HG02852 (cell line): ENCODE results near the gene RPTN.
"Not testable (repeated sequence)": the region's sequence is repeated elsewhere in the genome, so short reads cannot be mapped to it uniquely, and the experiment has no call there.

Experiments used
- ATAC-seq: cut with Tn5 transposase; IDR thresholded peaks from one replicate; pipeline ENCODE4 v1.9.1; 2021; ENCODE audit warnings: mild to moderate bottlenecking, moderate library complexity; ENCODE audit not compliant: unreplicated experiment

The RPTN gene

GRCh38 chr1:152165286-152166077, 6.5 kb upstream of the RPTN start:
- no peak for ATAC-seq

GRCh38 chr1:152164517-152165136, 5.6 kb upstream of the RPTN start:
- ATAC-seq, result no peak

GRCh38 chr1:152162792-152163463, 3.9 kb upstream of the RPTN start:
- no peak for ATAC-seq

- ATAC-seq, result no peak
Observed at GRCh38 chr1:152160576-152160975, 1.5 kb upstream of the RPTN start.

- ATAC-seq, result no peak
Observed at GRCh38 chr1:152153996-152154395, 5.0 kb downstream of the RPTN start.

- no peak for ATAC-seq
Observed at GRCh38 chr1:152151646-152152045, 7.4 kb downstream of the RPTN start.

- ATAC-seq, result no peak
Observed at GRCh38 chr1:152148981-152149380, 10.0 kb downstream of the RPTN start.

- ATAC-seq, result no peak
Observed at GRCh38 chr1:152148051-152148450, 11.0 kb downstream of the RPTN start.

- ATAC-seq, result no peak
Observed at GRCh38 chr1:152145769-152146168, 13.3 kb downstream of the RPTN start.

GRCh38 chr1:152144674-152145183, 14.3 kb downstream of the RPTN start:
- not testable (repeated sequence) for ATAC-seq

- peak; percentile 60 for ATAC-seq
Observed at GRCh38 chr1:152143150-152143887, 15.7 kb downstream of the RPTN start.

- ATAC-seq, result no peak
Observed at GRCh38 chr1:152141971-152142584, 16.9 kb downstream of the RPTN start.

GRCh38 chr1:152137215-152137614, 21.8 kb downstream of the RPTN start:
- no peak for ATAC-seq

GRCh38 chr1:152130186-152130585, 28.8 kb downstream of the RPTN start:
- no peak for ATAC-seq

- no peak for ATAC-seq
Observed at GRCh38 chr1:152127673-152128072, 31.4 kb downstream of the RPTN start.

GRCh38 chr1:152125834-152126443, 33.1 kb downstream of the RPTN start:
- ATAC-seq, result no peak

GRCh38 chr1:152118915-152119314, 40.1 kb downstream of the RPTN start:
- ATAC-seq, result no peak

GRCh38 chr1:152115344-152115743, 43.7 kb downstream of the RPTN start, which contains the start of gene TCHH:
Gene TCHH, minus strand, starts transcription at chr1:152115444. Its CDS starts 1,364 bp downstream, at chr1:152114080.
- ATAC-seq, result no peak

GRCh38 chr1:152112885-152113432, 46.1 kb downstream of the RPTN start:
- no peak for ATAC-seq
